Inflammatory macrophage treated with lipopolysaccharide for 4 hours (primary cell): ENCODE results near the gene IFNG.

Source experiments
- DNase-seq: peaks from one replicate; pipeline ENCODE4 v3.0.0-alpha.2; 2020

The IFNG gene

DNA sequence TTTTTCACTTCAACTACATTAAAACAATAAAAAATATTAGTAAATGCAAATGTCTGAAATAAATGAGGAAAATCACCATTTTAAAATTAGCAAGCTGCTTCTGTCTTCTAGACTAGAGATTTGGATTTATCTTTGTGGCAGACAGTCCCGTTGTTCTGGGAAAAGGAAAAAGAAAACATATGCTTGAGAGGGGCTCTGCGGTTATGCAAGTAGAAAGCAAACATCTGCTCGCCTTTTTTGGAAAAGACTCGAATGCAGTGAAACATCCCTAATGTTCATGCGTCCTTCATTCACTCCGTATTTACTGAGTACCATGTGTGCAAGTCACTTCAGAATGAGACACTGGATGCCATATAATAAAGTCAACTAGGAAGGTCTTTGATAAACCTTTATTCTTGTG is 44.9 kb downstream of the IFNG start:
- DNase-seq, result no peak

DNA sequence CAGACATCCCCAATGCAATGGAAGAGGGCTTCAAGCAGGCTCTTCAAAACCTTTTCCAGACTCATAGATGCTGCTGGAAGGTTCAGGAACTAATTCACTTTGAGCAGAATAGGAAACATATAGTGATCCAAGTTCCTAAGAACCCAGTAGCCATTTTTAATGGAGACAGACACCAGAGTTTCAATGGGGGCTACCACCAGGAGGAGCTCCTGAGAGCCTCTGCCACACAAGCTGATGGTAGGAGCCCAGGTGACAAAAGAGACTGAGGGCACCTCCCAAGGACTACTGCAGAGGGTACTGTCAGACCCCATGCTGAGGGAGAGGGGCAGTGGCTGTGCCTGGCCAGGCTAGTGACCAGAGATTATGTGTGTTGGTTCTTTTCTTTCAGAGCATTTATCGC is 45.9 kb downstream of the IFNG start:
- no peak for DNase-seq

DNA sequence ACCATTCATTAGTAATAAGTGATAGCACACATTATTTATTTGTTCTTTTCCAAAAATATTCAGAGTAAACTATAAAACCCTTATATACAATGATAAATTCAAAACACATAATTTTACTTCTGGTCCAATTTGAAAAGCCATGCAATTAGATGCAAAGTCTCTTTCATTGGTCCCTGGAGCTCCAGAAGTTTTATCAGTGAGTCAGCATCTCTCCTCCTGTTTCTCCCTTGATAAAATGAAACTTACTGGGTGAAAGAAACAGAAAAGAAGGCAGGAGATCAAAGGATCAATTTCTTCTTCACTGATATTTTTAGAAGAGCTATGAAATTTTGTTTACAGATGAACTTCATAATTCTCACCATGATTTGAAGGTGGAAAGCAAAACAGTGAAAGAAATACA is 47.5 kb downstream of the IFNG start:
- DNase-seq, result no peak

DNA sequence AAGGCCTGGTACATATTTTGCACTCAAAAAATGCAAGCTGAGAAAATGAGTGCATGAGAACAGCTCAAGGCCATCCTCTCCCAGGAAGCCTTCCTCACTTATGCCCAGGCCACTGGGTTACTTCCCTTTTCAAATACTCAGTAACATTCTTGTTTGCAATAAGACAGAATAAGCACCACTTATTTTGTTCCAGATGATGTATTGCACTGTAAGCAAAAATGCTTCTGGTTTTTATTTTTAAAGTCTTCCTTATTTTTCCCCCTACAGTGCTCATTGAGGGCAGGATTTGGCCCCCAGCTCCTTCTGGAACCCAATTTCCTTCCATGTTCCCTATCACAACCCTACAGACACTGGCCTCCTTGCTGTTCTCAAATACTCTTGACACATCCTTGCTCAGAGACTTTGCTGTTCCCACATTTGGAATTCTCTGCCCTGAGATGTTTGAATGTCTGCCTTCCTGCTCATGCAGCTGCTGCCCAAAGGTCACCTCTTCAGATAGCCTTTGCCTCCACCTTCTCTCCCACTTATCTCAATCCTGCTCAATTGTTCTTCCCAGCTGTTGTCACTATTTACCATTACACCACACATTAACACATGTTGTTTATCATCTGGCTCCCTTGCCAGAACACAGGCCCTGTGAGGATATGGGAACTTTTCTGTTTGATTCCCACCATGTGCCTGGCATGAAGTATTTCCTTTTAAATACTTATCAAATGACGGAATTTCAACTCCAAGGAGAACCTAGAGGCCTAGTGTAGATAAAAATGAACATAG is 49.9 kb downstream of the IFNG start:
- no peak for DNase-seq

DNA sequence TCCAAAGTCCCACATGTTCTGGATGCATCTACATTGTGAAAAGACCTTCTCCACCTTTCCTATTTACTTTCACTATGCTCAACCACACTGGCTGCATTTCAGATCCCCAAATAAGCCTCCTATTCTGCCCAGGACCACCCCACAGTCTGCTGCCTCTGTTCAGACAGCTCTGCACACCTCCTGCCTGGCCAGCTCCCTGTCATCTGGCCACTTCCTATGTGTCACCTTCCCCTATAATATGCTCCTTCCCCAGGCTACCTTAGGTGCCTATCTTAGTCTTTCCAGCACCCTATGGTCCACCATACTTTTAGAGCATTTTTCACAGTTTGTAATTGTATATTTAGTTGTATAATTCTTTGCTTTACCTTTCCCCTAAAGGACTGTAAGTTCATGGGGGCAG is 50.5 kb downstream of the IFNG start:
- DNase-seq, result no peak

DNA sequence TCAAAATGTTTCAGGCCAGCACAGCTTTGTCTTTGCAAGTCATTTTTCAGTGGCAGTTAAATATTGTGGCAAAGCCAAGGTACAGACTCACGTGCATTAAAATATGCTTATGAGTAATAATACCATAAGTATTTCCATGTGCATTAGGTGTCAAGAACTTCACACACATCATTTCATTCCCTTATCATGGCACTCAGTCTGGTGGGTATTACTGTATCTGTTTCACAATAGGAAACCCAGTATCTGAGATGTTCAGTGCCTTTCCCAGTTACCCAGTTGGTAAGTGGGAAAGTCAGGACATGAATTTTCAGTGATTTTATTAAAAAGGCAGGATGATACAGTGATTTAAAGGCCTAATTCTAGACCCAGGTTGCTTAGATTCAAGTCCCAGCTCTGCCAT is 52.9 kb downstream of the IFNG start:
- DNase-seq, result no peak

DNA sequence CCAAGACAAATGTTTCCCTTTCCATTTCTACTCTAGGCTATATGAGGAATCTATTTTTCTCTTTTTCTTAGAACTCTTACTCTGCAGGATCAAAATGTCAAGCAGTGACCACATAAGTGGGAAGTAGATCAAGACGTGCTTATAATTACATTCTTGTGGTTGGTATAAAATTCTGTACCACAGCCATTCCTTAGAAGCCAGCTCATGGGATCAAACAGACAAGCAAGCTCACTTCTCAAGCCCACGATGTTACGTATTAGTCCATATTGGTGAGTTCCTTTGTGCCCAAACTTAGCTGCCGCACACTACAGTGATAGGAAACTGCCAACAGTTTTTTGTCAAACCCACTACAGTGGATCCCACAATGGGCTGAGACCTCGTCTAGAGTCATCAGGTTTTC is 53.4 kb downstream of the IFNG start:
- peak; percentile 2 for DNase-seq
